K562 (cell line): ENCODE measurements around the gene GIGYF1. TPM values are rescaled to one million over a fixed set of nuclear protein-coding genes. Genes with fewer than 3 reads are reported as not detected.

ENCODE experiments used
- ATAC-seq: fragments of 200-7000 bp; cut with Tn5 transposase; 3 replicates; pipeline ENCODE4 v1.9.1; 2020; ENCODE audit warnings: moderate library complexity
- BruUV-seq: library from RNA; stranded (reverse); fragments of 400-500 nt; replicated peaks from 2 replicates; lab custom pipeline; 2021; lab: Mats Ljungman, UMichigan
- CTCF ChIA-PET: fragments of 300-600 bp; formaldehyde crosslinking; extraction: SDS; loops from one replicate; lab custom pipeline; 2021; ENCODE audit warnings: low intra/inter-chr PET ratio; lab: Yijun Ruan, JAX
- POLR2A ChIA-PET: fragments of 300-600, 350-650 bp; sonication (Branson Sonifier 250); formaldehyde crosslinking; extraction: SDS; loops from one replicate; lab custom pipeline; 2021; ENCODE audit warnings: antibody characterized with exemption, inconsistent platforms; lab: Yijun Ruan, JAX
- DNase-seq, 4 experiments: peaks; one replicate each; pipeline versions ENCODE4 v3.0.0 to v3.0.0-alpha.2; 2011 to 2018; ENCODE audit warnings: low spot score in 3 of 4, mixed read lengths in 3 of 4; ENCODE audit errors: extremely low read depth in 1 of 4
- FAIRE-seq: peaks from 2 replicates; lab custom pipeline; 2011; peaks lifted over from hg19 to GRCh38; lab: Jason Lieb, UNC
- H2AFZ ChIP-seq: 2 replicates; pipeline ENCODE4 v1.6.0; 2011; ENCODE audit warnings: low read depth, low read length, control low read depth, inconsistent platforms
- H3K27ac ChIP-seq: fragments of 200-600 bp; 3 replicates; pipeline ENCODE4 v1.8.0; 2011; ENCODE audit warnings: low read depth, mild to moderate bottlenecking, control low read depth, inconsistent platforms, low read length, moderate library complexity, mixed read lengths; ENCODE audit errors: extremely low read depth
- H3K27me3 ChIP-seq, 2 experiments: fragments of 300-600 bp in 1 of 2; 2 replicates in 1 of 2; 3 replicates in 1 of 2; pipeline versions ENCODE4 v1.6.0 to v1.8.0; 2011; ENCODE audit warnings: inconsistent platforms in 2 of 2, low read length in 2 of 2, mild to moderate bottlenecking in 1 of 2, mixed read lengths in 1 of 2, moderate library complexity in 1 of 2; ENCODE audit not compliant: control insufficient read depth in 2 of 2, insufficient read depth in 2 of 2
- H3K36me3 ChIP-seq: fragments of 300-600 bp; 3 replicates; pipeline ENCODE4 v1.8.0; 2011; ENCODE audit warnings: mild to moderate bottlenecking, low read length, inconsistent platforms; ENCODE audit not compliant: control insufficient read depth, insufficient read depth
- H3K4me1 ChIP-seq, 2 experiments: fragments of 200-600 bp in 1 of 2; replicated peaks in 1 of 2; 2 replicates in 1 of 2; 3 replicates in 1 of 2; pipeline versions ENCODE4 v1.5.1 to v1.8.0; 2011; ENCODE audit warnings: inconsistent platforms in 2 of 2, low read length in 2 of 2, mild to moderate bottlenecking in 1 of 2, mixed read lengths in 1 of 2, moderate library complexity in 1 of 2; ENCODE audit not compliant: control insufficient read depth in 2 of 2, insufficient read depth in 2 of 2
- H3K4me2 ChIP-seq: 2 replicates; pipeline ENCODE4 v1.6.1; 2011; ENCODE audit warnings: low read length, control low read depth, inconsistent platforms, mixed read lengths; ENCODE audit not compliant: insufficient read depth
- H3K4me3 ChIP-seq: fragments of 200-600 bp; sonication (generic), shearing (Covaris generic); 2 replicates; pipeline ENCODE4 v1.5.1; 2016; ENCODE audit warnings: control low read depth, inconsistent platforms
- H3K79me2 ChIP-seq: fragments of 200-600 bp; 3 replicates; pipeline ENCODE4 v1.8.0; 2011; ENCODE audit warnings: low read length, inconsistent platforms; ENCODE audit not compliant: control insufficient read depth, insufficient read depth
- H3K9ac ChIP-seq, 2 experiments: 2 replicates each; pipeline versions ENCODE4 v1.6.0 to v1.6.1; 2011; ENCODE audit warnings: low read depth in 2 of 2, low read length in 2 of 2, control low read depth in 1 of 2, inconsistent platforms in 1 of 2, mild to moderate bottlenecking in 1 of 2, mixed read lengths in 1 of 2; ENCODE audit not compliant: insufficient read depth in 1 of 2
- H3K9me1 ChIP-seq: one replicate; pipeline ENCODE4 v1.6.0; 2011; ENCODE audit warnings: inconsistent platforms, mild to moderate bottlenecking, low read length, moderate library complexity; ENCODE audit not compliant: control insufficient read depth, insufficient read depth
- H3K9me3 ChIP-seq: replicated peaks from 2 replicates; pipeline ENCODE4 v1.5.1; 2011; ENCODE audit warnings: low read depth, low read length, inconsistent platforms; ENCODE audit not compliant: control insufficient read depth, insufficient read depth
- H4K20me1 ChIP-seq: replicated peaks from 2 replicates; pipeline ENCODE4 v1.6.1; 2011; ENCODE audit warnings: low read length, inconsistent platforms, mixed read lengths; ENCODE audit not compliant: control insufficient read depth, insufficient read depth
- DPF2 ChIP-seq: fragments of 450-650 bp; IDR thresholded peaks from 2 replicates; pipeline ENCODE4 v1.6.1; 2016
- EP400 ChIP-seq: fragments of 450-650 bp; IDR thresholded peaks from 2 replicates; pipeline ENCODE4 v1.6.1; 2017; ENCODE audit warnings: antibody characterized with exemption, mild to moderate bottlenecking, moderate library complexity
- HNRNPUL1 ChIP-seq: fragments of 200-400 bp; formaldehyde crosslinking; IDR thresholded peaks from 2 replicates; pipeline ENCODE4 v1.6.1; 2017; ENCODE audit warnings: low read length
- NCOA2 ChIP-seq, 2 experiments: fragments of 450-650 bp; IDR thresholded peaks; 2 replicates each; pipeline ENCODE4 v1.6.1; 2018; ENCODE audit warnings: mild to moderate bottlenecking in 2 of 2, moderate library complexity in 1 of 2; ENCODE audit not compliant: partially characterized antibody in 2 of 2
- POLR2AphosphoS5 ChIP-seq: IDR thresholded peaks from 2 replicates; pipeline ENCODE4 v1.6.1; 2011; ENCODE audit warnings: mild to moderate bottlenecking, low read depth, low read length, moderate library complexity; ENCODE audit not compliant: control insufficient read depth, insufficient read depth
- POLR3G ChIP-seq: IDR thresholded peaks from 2 replicates; pipeline ENCODE4 v1.6.1; 2011; ENCODE audit not compliant: insufficient read length, insufficient replicate concordance; ENCODE audit errors: extremely low read depth
- RFX5 ChIP-seq: IDR thresholded peaks from 2 replicates; pipeline ENCODE4 v1.6.1; 2011; ENCODE audit warnings: low read depth, mild to moderate bottlenecking, improper control_type of control experiment, low read length
- SMARCB1 ChIP-seq: IDR thresholded peaks from 2 replicates; pipeline ENCODE4 v1.6.1; 2011; ENCODE audit warnings: improper control_type of control experiment, low read depth; ENCODE audit not compliant: insufficient read length
- ZNF316 ChIP-seq: fragments of 450-650 bp; IDR thresholded peaks from 2 replicates; pipeline ENCODE4 v1.6.1; 2016
- ZNF584 ChIP-seq: fragments of 200-800 bp; sonication (Bioruptor generic); IDR thresholded peaks from 2 replicates; pipeline ENCODE4 v1.6.1; 2016; ENCODE audit warnings: low read depth, mild to moderate bottlenecking, missing genetic modification characterization, missing compliant biosample characterization
- WGBS: fragments of 100-300 bp; shearing (Covaris generic); methylation state at CpG from one replicate; pipeline ENCODE4 v1.1.6; 2016; ENCODE audit warnings: low coverage, mixed read lengths; ENCODE audit not compliant: insufficient coverage; ENCODE audit errors: missing lambda C conversion rate; 5-methylcytosine and 5-hydroxymethylcytosine counted together
- in situ Hi-C: fragments of 300-500 bp; cut with MboI; formaldehyde crosslinking; loops from 4 replicates; pipeline ENCODE4 v1.15.0; 2018; ENCODE audit warnings: inconsistent platforms, mixed read lengths
- intact Hi-C: fragments of 100-400 bp; cut with micrococcal nuclease; formaldehyde crosslinking; loops from 2 replicates; pipeline ENCODE4 v1.14.2; 2022
- polyA plus RNA-seq, 8 experiments: library from polyadenylated mRNA; depleted of rRNA in 4 of 8; stranded (reverse) in 5 of 8; unstranded in 3 of 8; fragments of >200 nt; fragmentation: Nextera tagmentation in 2 of 8; fragmentation: Illumina TruSeq in 1 of 8; extraction: Ambion mirVana in 2 of 8; extraction: Trizol in 1 of 8; gene quantifications; 2 replicates each; pipeline versions ENCODE4 v1.2.1 to v1.2.3, GENCODE V29; 2011 to 2014; ENCODE audit warnings: inconsistent platforms in 1 of 8, missing spikeins in 1 of 8
- total RNA-seq, 7 experiments: library from RNA; depleted of rRNA in 6 of 7; stranded (reverse); fragments of >200 nt in 6 of 7; fragmentation: Illumina TruSeq in 2 of 7; extraction: Trizol in 2 of 7; gene quantifications; 2 replicates each; pipeline versions ENCODE4 v1.2.1 to v1.2.3, GENCODE V29; 2011 to 2021; ENCODE audit warnings: low replicate concordance in 1 of 7
- TF ChIP-seq, protein P1 (sequence below): sonication (generic); formaldehyde crosslinking; IDR thresholded peaks from 2 replicates; pipeline ENCODE4 v1.8.0; 2022; ENCODE audit warnings: mild to moderate bottlenecking, missing genetic modification reagents, borderline replicate concordance
- TF ChIP-seq, protein P2 (sequence below): fragments of 450-650 bp; IDR thresholded peaks from 2 replicates; pipeline ENCODE4 v1.6.1; 2016; ENCODE audit warnings: low read depth

Gene GIGYF1
- total and polyA plus RNA-seq, 9 of the 15 experiments (the other 6 are each of a cell fraction or from before 2014, with no cell fraction given): 0.56 to 76.2 (median 16.8) TPM

DNA sequence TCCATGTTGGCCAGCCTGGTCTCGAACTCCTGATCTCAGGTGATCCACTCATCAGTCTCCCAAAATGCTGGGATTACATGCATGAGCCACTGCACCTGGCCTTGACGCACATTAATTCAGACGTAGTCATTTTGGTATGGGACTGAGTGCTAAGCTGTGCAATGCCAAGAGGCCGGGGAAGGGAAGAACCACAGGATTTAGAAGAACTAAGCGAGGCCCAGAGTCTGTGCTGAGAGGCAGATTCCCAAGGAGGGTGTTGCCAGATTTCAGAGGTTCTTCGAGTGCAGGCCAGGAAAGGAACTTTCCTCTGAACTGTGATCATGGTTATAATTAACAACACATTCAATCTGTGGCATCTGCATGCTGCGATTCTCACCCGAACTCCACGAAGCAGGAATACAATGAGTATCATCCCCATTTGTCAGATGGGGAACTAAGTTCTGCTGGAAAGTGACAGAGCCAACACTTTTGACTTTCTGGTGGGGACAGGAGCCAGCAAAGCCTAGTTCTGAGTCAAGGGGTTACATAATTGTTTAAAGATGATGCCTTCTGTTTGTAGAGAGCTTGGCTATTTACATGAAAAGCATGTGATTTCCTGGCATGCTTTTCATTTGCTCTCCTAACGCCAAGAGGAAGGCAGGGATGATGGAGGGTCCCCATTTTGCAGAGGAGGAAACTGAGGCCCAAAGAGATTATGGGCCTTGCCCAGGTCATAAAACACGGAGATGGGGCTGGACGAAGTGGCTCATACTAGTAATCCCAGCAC, 33.1 kb upstream of the GIGYF1 start:
- no peak overlapping the region for H3K4me3 ChIP-seq
- FAIRE-seq: no peak
- H3K4me2 ChIP-seq: no peak overlapping the region
- no peak for DNase-seq
- intact Hi-C loops (loop anchor here (10.0 kb wide), 1 partner anchor 322 kb away; no protein-coding TSS in a partner anchor), in situ Hi-C loops (no loop called here)
- ATAC-seq: no peak
- no peaks in the 10 kb centered on the region for H4K20me1 ChIP-seq
- H3K27me3 ChIP-seq: peaks cover 6 to 21% of the 10 kb centered on the region in 2 experiments; a peak in 3 of 5 replicates
- H3K36me3 ChIP-seq: no peaks in the 10 kb centered on the region
- H3K79me2 ChIP-seq: no peaks in the 10 kb centered on the region
- BruUV-seq: no TSS peak
- 3% methylated on average over 12 of the region's 12 CpGs for WGBS
- no peak overlapping the region for H2AFZ ChIP-seq
- peaks cover 0 to 13% of the 10 kb centered on the region in 2 experiments; a peak in 3 of 5 replicates for H3K4me1 ChIP-seq
- H3K27ac ChIP-seq: no peak overlapping the region
- ChIA-PET POLR2A (interaction anchor here (0.6 to 1.9 kb wide), 5 partner anchors 16 to 141 kb away, joined by 3 to 11 read pairs (median 3); no protein-coding TSS in a partner anchor), CTCF (interaction anchor here (0.6 kb wide), 1 partner anchor 86 kb away, joined by 4 read pairs; no protein-coding TSS in a partner anchor)
- H3K9me3 ChIP-seq: no peaks in the 10 kb centered on the region
- H3K9ac ChIP-seq: no peak overlapping the region
- H3K9me1 ChIP-seq: no peaks in the 10 kb centered on the region
- TF ChIP-seq EP400: no peak
- TF ChIP-seq DPF2: no peak
- no peak for TF ChIP-seq ZNF316
- TF ChIP-seq, protein P1, sequence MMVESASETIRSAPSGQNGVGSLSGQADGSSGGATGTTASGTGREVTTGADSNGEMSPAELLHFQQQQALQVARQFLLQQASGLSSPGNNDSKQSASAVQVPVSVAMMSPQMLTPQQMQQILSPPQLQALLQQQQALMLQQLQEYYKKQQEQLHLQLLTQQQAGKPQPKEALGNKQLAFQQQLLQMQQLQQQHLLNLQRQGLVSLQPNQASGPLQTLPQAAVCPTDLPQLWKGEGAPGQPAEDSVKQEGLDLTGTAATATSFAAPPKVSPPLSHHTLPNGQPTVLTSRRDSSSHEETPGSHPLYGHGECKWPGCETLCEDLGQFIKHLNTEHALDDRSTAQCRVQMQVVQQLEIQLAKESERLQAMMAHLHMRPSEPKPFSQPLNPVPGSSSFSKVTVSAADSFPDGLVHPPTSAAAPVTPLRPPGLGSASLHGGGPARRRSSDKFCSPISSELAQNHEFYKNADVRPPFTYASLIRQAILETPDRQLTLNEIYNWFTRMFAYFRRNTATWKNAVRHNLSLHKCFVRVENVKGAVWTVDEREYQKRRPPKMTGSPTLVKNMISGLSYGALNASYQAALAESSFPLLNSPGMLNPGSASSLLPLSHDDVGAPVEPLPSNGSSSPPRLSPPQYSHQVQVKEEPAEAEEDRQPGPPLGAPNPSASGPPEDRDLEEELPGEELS (CRISPR knock-in tag): no peak
- no peak for TF ChIP-seq HNRNPUL1
- no peak for TF ChIP-seq POLR3G
- TF ChIP-seq, protein P2, sequence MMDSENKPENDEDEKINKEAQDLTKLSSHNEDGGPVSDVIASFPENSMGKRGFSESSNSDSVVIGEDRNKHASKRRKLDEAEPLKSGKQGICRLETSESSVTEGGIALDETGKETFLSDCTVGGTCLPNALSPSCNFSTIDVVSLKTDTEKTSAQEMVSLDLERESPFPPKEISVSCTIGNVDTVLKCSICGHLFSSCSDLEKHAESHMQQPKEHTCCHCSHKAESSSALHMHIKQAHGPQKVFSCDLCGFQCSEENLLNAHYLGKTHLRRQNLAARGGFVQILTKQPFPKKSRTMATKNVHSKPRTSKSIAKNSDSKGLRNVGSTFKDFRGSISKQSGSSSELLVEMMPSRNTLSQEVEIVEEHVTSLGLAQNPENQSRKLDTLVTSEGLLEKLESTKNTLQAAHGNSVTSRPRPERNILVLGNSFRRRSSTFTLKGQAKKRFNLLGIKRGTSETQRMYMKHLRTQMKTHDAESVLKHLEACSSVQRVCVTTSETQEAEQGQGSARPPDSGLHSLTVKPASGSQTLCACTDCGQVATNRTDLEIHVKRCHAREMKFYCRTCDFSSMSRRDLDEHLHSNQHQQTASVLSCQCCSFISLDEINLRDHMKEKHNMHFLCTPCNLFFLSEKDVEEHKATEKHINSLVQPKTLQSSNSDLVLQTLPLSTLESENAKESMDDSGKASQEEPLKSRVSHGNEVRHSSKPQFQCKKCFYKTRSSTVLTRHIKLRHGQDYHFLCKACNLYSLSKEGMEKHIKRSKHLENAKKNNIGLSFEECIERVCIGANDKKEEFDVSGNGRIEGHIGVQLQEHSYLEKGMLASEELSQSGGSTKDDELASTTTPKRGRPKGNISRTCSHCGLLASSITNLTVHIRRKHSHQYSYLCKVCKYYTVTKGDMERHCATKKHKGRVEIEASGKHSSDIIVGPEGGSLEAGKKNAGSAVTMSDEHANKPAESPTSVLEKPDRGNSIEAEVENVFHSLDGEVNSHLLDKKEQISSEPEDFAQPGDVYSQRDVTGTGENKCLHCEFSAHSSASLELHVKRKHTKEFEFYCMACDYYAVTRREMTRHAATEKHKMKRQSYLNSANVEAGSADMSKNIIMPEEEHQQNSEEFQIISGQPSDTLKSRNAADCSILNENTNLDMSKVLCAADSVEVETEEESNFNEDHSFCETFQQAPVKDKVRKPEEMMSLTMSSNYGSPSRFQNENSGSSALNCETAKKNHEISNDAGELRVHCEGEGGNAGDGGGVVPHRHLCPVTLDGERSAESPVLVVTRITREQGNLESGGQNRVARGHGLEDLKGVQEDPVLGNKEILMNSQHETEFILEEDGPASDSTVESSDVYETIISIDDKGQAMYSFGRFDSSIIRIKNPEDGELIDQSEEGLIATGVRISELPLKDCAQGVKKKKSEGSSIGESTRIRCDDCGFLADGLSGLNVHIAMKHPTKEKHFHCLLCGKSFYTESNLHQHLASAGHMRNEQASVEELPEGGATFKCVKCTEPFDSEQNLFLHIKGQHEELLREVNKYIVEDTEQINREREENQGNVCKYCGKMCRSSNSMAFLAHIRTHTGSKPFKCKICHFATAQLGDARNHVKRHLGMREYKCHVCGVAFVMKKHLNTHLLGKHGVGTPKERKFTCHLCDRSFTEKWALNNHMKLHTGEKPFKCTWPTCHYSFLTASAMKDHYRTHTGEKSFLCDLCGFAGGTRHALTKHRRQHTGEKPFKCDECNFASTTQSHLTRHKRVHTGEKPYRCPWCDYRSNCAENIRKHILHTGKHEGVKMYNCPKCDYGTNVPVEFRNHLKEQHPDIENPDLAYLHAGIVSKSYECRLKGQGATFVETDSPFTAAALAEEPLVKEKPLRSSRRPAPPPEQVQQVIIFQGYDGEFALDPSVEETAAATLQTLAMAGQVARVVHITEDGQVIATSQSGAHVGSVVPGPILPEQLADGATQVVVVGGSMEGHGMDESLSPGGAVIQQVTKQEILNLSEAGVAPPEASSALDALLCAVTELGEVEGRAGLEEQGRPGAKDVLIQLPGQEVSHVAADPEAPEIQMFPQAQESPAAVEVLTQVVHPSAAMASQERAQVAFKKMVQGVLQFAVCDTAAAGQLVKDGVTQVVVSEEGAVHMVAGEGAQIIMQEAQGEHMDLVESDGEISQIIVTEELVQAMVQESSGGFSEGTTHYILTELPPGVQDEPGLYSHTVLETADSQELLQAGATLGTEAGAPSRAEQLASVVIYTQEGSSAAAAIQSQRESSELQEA: no peak
- TF ChIP-seq SMARCB1: no peak
- no peak for TF ChIP-seq POLR2AphosphoS5
- no peak for TF ChIP-seq NCOA2 (IDR thresholded peaks at IDR 0.05; ENCODE audit: partially characterized antibody in 2 of 2)
- no peak for TF ChIP-seq RFX5
- no peak for TF ChIP-seq ZNF584 (CRISPR knock-in tag)
